WTC11 (cell line): Measurements from ENCODE around the gene C13orf46. TPM values are rescaled to one million over a fixed set of nuclear protein-coding genes. Genes with fewer than 3 reads are reported as not detected.

Experiments used
- CREM ChIP-seq: sonication (generic); formaldehyde crosslinking; IDR thresholded peaks from 2 replicates; pipeline ENCODE4 v1.8.1; 2022; ENCODE audit warnings: mild to moderate bottlenecking, missing genetic modification reagents, moderate library complexity
- FOXJ3 ChIP-seq: sonication (generic); formaldehyde crosslinking; IDR thresholded peaks from 2 replicates; pipeline ENCODE4 v1.9.0; 2021; ENCODE audit warnings: missing genetic modification reagents, mild to moderate bottlenecking, borderline replicate concordance
- IRF2 ChIP-seq: sonication (generic); formaldehyde crosslinking; IDR thresholded peaks from 2 replicates; pipeline ENCODE4 v1.8.0; 2022; ENCODE audit warnings: low read depth, missing genetic modification reagents, borderline replicate concordance
- MXD4 ChIP-seq: fragments of 250-450 bp; sonication (Bioruptor Pico); IDR thresholded peaks from 2 replicates; pipeline ENCODE4 v1.8.0; 2021; ENCODE audit warnings: mild to moderate bottlenecking, moderate library complexity, borderline replicate concordance
- SP1 ChIP-seq: sonication (generic); formaldehyde crosslinking; conservative IDR thresholded peaks from 2 replicates; pipeline ENCODE4 v1.8.1; 2022; ENCODE audit warnings: missing genetic modification reagents
- ZNF396 ChIP-seq: fragments of 250-450 bp; sonication (Bioruptor Pico); IDR thresholded peaks from 2 replicates; pipeline ENCODE4 v1.8.0; 2021; ENCODE audit warnings: mild to moderate bottlenecking, moderate library complexity, borderline replicate concordance
- total RNA-seq: library from RNA; stranded (reverse); gene quantifications from 3 replicates; pipeline ENCODE4 v1.2.3, GENCODE V29; 2021
- TF ChIP-seq, protein P1 (sequence below): sonication (generic); formaldehyde crosslinking; IDR thresholded peaks from 2 replicates; pipeline ENCODE4 v1.8.0; 2023; ENCODE audit warnings: mild to moderate bottlenecking, missing genetic modification reagents
- TF ChIP-seq, protein P2 (sequence below): sonication (generic); formaldehyde crosslinking; IDR thresholded peaks from 2 replicates; pipeline ENCODE4 v1.8.1; 2023; ENCODE audit warnings: mild to moderate bottlenecking, moderate library complexity, missing genetic modification reagents
- TF ChIP-seq, protein P3 (sequence below): sonication (generic); formaldehyde crosslinking; IDR thresholded peaks from 2 replicates; pipeline ENCODE4 v1.8.1; 2022; ENCODE audit warnings: low read depth, mild to moderate bottlenecking, moderate library complexity, missing genetic modification reagents, borderline replicate concordance
- TF ChIP-seq, protein P4 (sequence below): fragments of 250-450 bp; sonication (Bioruptor Pico); IDR thresholded peaks from 2 replicates; pipeline ENCODE4 v1.9.0; 2021; ENCODE audit warnings: mild to moderate bottlenecking
- TF ChIP-seq, protein P5 (sequence below): sonication (generic); formaldehyde crosslinking; IDR thresholded peaks from 2 replicates; pipeline ENCODE4 v1.8.0; 2023; ENCODE audit warnings: missing genetic modification reagents, mild to moderate bottlenecking, borderline replicate concordance
- TF ChIP-seq, protein P6 (sequence below): sonication (generic); formaldehyde crosslinking; IDR thresholded peaks from 2 replicates; pipeline ENCODE4 v1.8.0; 2022; ENCODE audit warnings: mild to moderate bottlenecking, missing genetic modification reagents

C13orf46 gene
- total RNA-seq, 1 experiment from 2014 or later: 0.50 TPM

DNA sequence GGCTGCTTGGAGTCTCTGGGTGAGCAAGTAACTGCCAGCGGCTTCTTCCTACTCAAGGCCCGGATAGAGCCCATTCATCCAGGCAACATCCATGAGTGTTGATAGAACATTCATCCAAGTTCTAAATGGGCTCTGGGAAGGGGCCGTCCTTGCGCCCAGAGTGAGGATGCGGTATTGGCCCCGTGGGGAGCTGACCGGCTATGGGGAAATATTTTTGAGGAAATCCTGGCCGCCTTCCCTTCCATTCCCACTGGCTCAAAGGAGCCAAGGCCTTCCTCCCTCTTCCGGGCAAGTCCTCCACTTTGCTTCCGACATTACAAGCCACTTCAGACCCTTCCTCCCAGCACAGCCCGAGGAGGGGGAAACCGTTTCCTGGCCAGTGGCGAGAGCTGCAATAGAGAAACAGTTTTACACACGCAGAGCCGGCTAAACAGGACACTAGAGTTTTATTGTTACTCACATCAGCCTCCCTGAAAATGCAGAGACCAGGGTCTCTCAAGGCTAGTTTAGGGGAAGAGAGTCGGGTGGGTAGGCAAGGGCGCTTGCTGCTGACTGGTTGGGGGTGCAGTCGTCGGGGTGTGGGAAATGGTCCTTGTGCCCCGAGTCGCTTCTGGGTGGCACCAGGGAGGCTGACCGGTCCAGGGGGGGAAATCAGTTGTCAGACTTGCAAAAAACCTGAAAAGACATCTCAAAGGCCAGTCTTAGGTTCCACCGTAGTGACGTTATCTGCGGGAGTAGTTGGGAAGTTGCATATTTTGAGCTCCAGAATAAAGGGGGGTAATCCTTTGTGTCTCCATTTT is 37.5 kb downstream of the C13orf46 start (continued):
- TF ChIP-seq, protein P1, sequence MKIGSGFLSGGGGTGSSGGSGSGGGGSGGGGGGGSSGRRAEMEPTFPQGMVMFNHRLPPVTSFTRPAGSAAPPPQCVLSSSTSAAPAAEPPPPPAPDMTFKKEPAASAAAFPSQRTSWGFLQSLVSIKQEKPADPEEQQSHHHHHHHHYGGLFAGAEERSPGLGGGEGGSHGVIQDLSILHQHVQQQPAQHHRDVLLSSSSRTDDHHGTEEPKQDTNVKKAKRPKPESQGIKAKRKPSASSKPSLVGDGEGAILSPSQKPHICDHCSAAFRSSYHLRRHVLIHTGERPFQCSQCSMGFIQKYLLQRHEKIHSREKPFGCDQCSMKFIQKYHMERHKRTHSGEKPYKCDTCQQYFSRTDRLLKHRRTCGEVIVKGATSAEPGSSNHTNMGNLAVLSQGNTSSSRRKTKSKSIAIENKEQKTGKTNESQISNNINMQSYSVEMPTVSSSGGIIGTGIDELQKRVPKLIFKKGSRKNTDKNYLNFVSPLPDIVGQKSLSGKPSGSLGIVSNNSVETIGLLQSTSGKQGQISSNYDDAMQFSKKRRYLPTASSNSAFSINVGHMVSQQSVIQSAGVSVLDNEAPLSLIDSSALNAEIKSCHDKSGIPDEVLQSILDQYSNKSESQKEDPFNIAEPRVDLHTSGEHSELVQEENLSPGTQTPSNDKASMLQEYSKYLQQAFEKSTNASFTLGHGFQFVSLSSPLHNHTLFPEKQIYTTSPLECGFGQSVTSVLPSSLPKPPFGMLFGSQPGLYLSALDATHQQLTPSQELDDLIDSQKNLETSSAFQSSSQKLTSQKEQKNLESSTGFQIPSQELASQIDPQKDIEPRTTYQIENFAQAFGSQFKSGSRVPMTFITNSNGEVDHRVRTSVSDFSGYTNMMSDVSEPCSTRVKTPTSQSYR (CRISPR knock-in tag): no peak
- TF ChIP-seq, protein P2, sequence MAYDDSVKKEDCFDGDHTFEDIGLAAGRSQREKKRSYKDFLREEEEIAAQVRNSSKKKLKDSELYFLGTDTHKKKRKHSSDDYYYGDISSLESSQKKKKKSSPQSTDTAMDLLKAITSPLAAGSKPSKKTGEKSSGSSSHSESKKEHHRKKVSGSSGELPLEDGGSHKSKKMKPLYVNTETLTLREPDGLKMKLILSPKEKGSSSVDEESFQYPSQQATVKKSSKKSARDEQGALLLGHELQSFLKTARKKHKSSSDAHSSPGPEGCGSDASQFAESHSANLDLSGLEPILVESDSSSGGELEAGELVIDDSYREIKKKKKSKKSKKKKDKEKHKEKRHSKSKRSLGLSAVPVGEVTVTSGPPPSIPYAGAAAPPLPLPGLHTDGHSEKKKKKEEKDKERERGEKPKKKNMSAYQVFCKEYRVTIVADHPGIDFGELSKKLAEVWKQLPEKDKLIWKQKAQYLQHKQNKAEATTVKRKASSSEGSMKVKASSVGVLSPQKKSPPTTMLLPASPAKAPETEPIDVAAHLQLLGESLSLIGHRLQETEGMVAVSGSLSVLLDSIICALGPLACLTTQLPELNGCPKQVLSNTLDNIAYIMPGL (CRISPR knock-in tag): no peak
- TF ChIP-seq CREM (CRISPR knock-in tag) (no peak), SP1 (CRISPR knock-in tag) (no peak), IRF2 (no peak), MXD4 (CRISPR knock-in tag) (no peak), FOXJ3 (CRISPR knock-in tag) (no peak), ZNF396 (CRISPR knock-in tag) (no peak)
- TF ChIP-seq, protein P3, sequence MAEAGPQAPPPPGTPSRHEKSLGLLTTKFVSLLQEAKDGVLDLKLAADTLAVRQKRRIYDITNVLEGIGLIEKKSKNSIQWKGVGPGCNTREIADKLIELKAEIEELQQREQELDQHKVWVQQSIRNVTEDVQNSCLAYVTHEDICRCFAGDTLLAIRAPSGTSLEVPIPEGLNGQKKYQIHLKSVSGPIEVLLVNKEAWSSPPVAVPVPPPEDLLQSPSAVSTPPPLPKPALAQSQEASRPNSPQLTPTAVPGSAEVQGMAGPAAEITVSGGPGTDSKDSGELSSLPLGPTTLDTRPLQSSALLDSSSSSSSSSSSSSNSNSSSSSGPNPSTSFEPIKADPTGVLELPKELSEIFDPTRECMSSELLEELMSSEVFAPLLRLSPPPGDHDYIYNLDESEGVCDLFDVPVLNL (CRISPR knock-in tag): no peak
- TF ChIP-seq, protein P4, sequence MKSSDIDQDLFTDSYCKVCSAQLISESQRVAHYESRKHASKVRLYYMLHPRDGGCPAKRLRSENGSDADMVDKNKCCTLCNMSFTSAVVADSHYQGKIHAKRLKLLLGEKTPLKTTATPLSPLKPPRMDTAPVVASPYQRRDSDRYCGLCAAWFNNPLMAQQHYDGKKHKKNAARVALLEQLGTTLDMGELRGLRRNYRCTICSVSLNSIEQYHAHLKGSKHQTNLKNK (CRISPR knock-in tag): no peak
- TF ChIP-seq, protein P5, sequence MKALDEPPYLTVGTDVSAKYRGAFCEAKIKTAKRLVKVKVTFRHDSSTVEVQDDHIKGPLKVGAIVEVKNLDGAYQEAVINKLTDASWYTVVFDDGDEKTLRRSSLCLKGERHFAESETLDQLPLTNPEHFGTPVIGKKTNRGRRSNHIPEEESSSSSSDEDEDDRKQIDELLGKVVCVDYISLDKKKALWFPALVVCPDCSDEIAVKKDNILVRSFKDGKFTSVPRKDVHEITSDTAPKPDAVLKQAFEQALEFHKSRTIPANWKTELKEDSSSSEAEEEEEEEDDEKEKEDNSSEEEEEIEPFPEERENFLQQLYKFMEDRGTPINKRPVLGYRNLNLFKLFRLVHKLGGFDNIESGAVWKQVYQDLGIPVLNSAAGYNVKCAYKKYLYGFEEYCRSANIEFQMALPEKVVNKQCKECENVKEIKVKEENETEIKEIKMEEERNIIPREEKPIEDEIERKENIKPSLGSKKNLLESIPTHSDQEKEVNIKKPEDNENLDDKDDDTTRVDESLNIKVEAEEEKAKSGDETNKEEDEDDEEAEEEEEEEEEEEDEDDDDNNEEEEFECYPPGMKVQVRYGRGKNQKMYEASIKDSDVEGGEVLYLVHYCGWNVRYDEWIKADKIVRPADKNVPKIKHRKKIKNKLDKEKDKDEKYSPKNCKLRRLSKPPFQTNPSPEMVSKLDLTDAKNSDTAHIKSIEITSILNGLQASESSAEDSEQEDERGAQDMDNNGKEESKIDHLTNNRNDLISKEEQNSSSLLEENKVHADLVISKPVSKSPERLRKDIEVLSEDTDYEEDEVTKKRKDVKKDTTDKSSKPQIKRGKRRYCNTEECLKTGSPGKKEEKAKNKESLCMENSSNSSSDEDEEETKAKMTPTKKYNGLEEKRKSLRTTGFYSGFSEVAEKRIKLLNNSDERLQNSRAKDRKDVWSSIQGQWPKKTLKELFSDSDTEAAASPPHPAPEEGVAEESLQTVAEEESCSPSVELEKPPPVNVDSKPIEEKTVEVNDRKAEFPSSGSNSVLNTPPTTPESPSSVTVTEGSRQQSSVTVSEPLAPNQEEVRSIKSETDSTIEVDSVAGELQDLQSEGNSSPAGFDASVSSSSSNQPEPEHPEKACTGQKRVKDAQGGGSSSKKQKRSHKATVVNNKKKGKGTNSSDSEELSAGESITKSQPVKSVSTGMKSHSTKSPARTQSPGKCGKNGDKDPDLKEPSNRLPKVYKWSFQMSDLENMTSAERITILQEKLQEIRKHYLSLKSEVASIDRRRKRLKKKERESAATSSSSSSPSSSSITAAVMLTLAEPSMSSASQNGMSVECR (CRISPR knock-in tag): no peak
- TF ChIP-seq, protein P6, sequence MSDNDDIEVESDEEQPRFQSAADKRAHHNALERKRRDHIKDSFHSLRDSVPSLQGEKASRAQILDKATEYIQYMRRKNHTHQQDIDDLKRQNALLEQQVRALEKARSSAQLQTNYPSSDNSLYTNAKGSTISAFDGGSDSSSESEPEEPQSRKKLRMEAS (CRISPR knock-in tag): no peak
